CD14-positive monocyte (primary cell): ENCODE results near the gene IFNA16. TPM values are rescaled to one million over a fixed set of nuclear protein-coding genes. Genes with fewer than 3 reads are reported as not detected.
"Not testable (repeated sequence)": the region's sequence is repeated elsewhere in the genome, so short reads cannot be mapped to it uniquely, and the experiment has no call there.

Experiments used
- DNase-seq, 3 donors: peaks; one replicate each; pipeline ENCODE4 v3.0.0-alpha.2; 2011 to 2022
- H2AFZ ChIP-seq: 2 replicates; pipeline ENCODE4 v1.6.0; 2012; ENCODE audit warnings: mild to moderate bottlenecking, low read depth, low read length, inconsistent platforms; ENCODE audit not compliant: insufficient read depth, poor library complexity, severe bottlenecking
- H3K27ac ChIP-seq, 2 donors: 1 replicate in 1 of 2; 2 replicates in 1 of 2; pipeline ENCODE4 v1.5.1; 2012 to 2013; ENCODE audit warnings: low read length in 2 of 2, control low read depth in 1 of 2, inconsistent platforms in 1 of 2, low read depth in 1 of 2, mild to moderate bottlenecking in 1 of 2
- H3K27me3 ChIP-seq, 2 donors: one replicate each; pipeline versions ENCODE4 v1.6.0 to v1.6.1; 2011 to 2013; ENCODE audit warnings: low read length in 2 of 2; ENCODE audit not compliant: control insufficient read depth in 2 of 2, insufficient read depth in 2 of 2
- H3K36me3 ChIP-seq, 2 donors: replicated peaks in 1 of 2; 1 replicate in 1 of 2; 2 replicates in 1 of 2; pipeline versions ENCODE4 v1.5.1 to v1.6.1; 2012 to 2013; ENCODE audit warnings: low read length in 2 of 2, control low read depth in 1 of 2, inconsistent platforms in 1 of 2, mild to moderate bottlenecking in 1 of 2; ENCODE audit not compliant: insufficient read depth in 2 of 2, control insufficient read depth in 1 of 2
- H3K4me1 ChIP-seq, 2 donors: 1 replicate in 1 of 2; 2 replicates in 1 of 2; pipeline versions ENCODE4 v1.5.1 to v1.6.1; 2012 to 2013; ENCODE audit warnings: low read length in 2 of 2, control low read depth in 1 of 2, inconsistent platforms in 1 of 2, mild to moderate bottlenecking in 1 of 2, moderate library complexity in 1 of 2; ENCODE audit not compliant: insufficient read depth in 2 of 2, control insufficient read depth in 1 of 2
- H3K4me2 ChIP-seq: replicated peaks from 2 replicates; pipeline ENCODE3; 2012; ENCODE audit warnings: low read length, moderate library complexity, mild to moderate bottlenecking; ENCODE audit not compliant: poor library complexity, severe bottlenecking; ENCODE audit errors: extremely low read depth
- H3K4me3 ChIP-seq, 3 experiments: fragments of 200-600 bp in 1 of 3; sonication (generic) in 1 of 3; replicated peaks in 1 of 3; 1 replicate in 2 of 3; 2 replicates in 1 of 3; pipeline ENCODE4 v1.5.1; 2011 to 2013; ENCODE audit warnings: low read length in 3 of 3, mild to moderate bottlenecking in 3 of 3, control low read depth in 2 of 3, low read depth in 2 of 3, inconsistent platforms in 1 of 3, moderate library complexity in 1 of 3
- H3K79me2 ChIP-seq: 2 replicates; pipeline ENCODE4 v1.6.0; 2012; ENCODE audit warnings: mild to moderate bottlenecking, control low read depth, inconsistent platforms, low read length, moderate library complexity; ENCODE audit not compliant: insufficient read depth
- H3K9ac ChIP-seq: 2 replicates; pipeline ENCODE4 v1.6.0; 2017; ENCODE audit warnings: low read length, mild to moderate bottlenecking; ENCODE audit not compliant: insufficient read depth, poor library complexity, severe bottlenecking
- H3K9me3 ChIP-seq, 2 donors: replicated peaks in 1 of 2; 1 replicate in 1 of 2; 2 replicates in 1 of 2; pipeline versions ENCODE4 v1.5.1 to v1.6.1; 2012 to 2013; ENCODE audit warnings: low read length in 2 of 2, control low read depth in 1 of 2; ENCODE audit not compliant: control insufficient read depth in 1 of 2, insufficient read depth in 1 of 2
- H4K20me1 ChIP-seq: 2 replicates; pipeline ENCODE4 v1.6.0; 2012; ENCODE audit warnings: mild to moderate bottlenecking, low read length, control low read depth, moderate library complexity; ENCODE audit not compliant: insufficient read depth
- H3K27ac Mint-ChIP-seq, 7 donors: one replicate each; pipeline ENCODE4 v1.8.0; 2020; ENCODE audit warnings: mild to moderate bottlenecking in 7 of 7, mixed read lengths in 7 of 7, moderate library complexity in 6 of 7, inconsistent platforms in 2 of 7
- H3K27me3 Mint-ChIP-seq, 3 donors: one replicate each; pipeline ENCODE4 v1.8.0; 2021 to 2022; ENCODE audit warnings: low read depth in 3 of 3, mild to moderate bottlenecking in 3 of 3, mixed read lengths in 3 of 3, moderate library complexity in 3 of 3, inconsistent platforms in 1 of 3
- H3K36me3 Mint-ChIP-seq, 2 donors: one replicate each; pipeline ENCODE4 v1.8.0; 2020; ENCODE audit warnings: mixed read lengths in 2 of 2, inconsistent platforms in 1 of 2, mild to moderate bottlenecking in 1 of 2
- H3K4me1 Mint-ChIP-seq: one replicate; pipeline ENCODE4 v1.8.0; 2020; ENCODE audit warnings: mild to moderate bottlenecking, mixed read lengths
- H3K4me3 Mint-ChIP-seq, 2 donors: one replicate each; pipeline ENCODE4 v1.8.0; 2020; ENCODE audit warnings: mild to moderate bottlenecking in 2 of 2, mixed read lengths in 2 of 2, moderate library complexity in 1 of 2
- H3K9me3 Mint-ChIP-seq, 7 donors: one replicate each; pipeline ENCODE4 v1.8.0; 2020 to 2022; ENCODE audit warnings: mixed read lengths in 7 of 7, mild to moderate bottlenecking in 6 of 7, moderate library complexity in 6 of 7, inconsistent platforms in 2 of 7
- WGBS: methylation state at CpG from one replicate; pipeline ENCODE4 v1.1.5; 2013; ENCODE audit warnings: missing lambda C conversion rate; ENCODE audit not compliant: insufficient coverage; 5-methylcytosine and 5-hydroxymethylcytosine counted together
- intact Hi-C, 2 donors: fragments of 100-400 bp; cut with micrococcal nuclease; formaldehyde crosslinking; loops; one replicate each; pipeline versions ENCODE4 v1.15.0 to v1.15.1; 2023
- polyA plus RNA-seq, 3 donors: library from polyadenylated mRNA; depleted of rRNA in 1 of 3; unstranded in 2 of 3; stranded (reverse) in 1 of 3; fragments of 300-500 nt in 2 of 3; fragments of >200 nt in 1 of 3; fragmentation: Illumina TruSeq in 2 of 3; gene quantifications; 1 replicate in 2 of 3; 2 replicates in 1 of 3; pipeline ENCODE4 v1.2.3, GENCODE V29; 2012 to 2021
- TF ChIP-seq, protein P1 (sequence below): fragments of 200-600 bp; IDR thresholded peaks from one replicate; pipeline ENCODE4 v1.8.0; 2022; ENCODE audit warnings: antibody characterized with exemption, mild to moderate bottlenecking

The IFNA16 gene
- polyA plus RNA-seq, 3 donors = not detected

DNA sequence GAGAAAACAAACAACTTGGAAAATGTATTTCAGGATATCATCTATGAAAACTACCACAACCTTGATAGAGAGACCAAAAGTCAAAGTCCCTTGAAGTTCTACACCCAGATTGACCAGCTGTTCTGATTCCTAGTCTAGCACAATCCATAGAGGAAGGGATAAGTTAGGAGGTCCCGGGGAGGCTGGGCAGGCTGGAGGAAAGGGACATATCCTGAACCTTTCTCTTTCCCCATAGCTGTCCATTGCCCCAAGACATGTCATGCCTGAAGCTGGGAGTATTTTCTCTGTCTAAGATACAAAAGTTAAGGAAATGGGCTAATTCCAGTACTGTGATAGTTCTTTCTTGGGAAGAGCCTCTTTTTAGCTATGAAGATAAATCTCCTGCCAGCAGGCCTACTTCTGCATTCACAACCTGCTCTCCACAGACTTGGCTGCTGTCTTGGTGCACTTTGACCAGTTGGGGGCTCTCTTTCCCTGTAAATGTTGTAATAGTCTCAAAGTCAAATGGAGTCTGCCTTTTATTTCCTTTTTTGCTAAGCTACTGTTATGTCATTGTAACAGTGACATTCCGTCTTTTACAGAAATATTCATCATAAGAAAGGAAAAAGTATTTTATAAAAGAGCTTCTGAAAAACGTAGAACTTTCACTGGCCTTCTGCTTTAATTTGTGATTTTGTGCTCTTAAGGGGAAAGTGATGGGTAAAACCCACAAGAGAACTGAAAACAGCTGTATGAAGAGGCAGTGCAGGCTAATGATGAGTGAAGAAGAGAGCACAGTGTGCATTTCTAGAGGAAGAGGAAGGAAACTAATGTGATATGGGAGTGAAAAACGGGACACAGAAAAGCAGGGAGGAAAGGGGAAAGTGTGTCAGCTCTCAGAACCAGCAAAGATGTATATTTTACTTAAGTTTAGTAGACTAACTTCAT is 34.0 kb downstream of the IFNA16 start:
- intact Hi-C loops, H3K36me3 ChIP-seq, H3K9me3 ChIP-seq, H3K27me3 ChIP-seq, H3K4me1 ChIP-seq, H3K9ac ChIP-seq, H3K79me2 ChIP-seq, H3K9me3 Mint-ChIP-seq, H3K27ac ChIP-seq, H3K4me3 ChIP-seq, H3K36me3 Mint-ChIP-seq, H4K20me1 ChIP-seq, H3K27me3 Mint-ChIP-seq: not testable (repeated sequence)
- H3K27ac Mint-ChIP-seq = peak overlapping the region in 6 of 7 donors; percentile 19 to 88 (median 56)
- no CpG with 5 or more reads among the region's 4 CpGs for WGBS
- Histone ChIP-seq H2AFZ (peak overlapping the region; percentile 50), H3K4me2 (peak overlapping the region; percentile 11)
- TF ChIP-seq, protein P1, sequence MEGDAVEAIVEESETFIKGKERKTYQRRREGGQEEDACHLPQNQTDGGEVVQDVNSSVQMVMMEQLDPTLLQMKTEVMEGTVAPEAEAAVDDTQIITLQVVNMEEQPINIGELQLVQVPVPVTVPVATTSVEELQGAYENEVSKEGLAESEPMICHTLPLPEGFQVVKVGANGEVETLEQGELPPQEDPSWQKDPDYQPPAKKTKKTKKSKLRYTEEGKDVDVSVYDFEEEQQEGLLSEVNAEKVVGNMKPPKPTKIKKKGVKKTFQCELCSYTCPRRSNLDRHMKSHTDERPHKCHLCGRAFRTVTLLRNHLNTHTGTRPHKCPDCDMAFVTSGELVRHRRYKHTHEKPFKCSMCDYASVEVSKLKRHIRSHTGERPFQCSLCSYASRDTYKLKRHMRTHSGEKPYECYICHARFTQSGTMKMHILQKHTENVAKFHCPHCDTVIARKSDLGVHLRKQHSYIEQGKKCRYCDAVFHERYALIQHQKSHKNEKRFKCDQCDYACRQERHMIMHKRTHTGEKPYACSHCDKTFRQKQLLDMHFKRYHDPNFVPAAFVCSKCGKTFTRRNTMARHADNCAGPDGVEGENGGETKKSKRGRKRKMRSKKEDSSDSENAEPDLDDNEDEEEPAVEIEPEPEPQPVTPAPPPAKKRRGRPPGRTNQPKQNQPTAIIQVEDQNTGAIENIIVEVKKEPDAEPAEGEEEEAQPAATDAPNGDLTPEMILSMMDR = peak; percentile 68
- H3K4me3 Mint-ChIP-seq = peak overlapping the region in 1 of 2 donors; percentile 51
- DNase-seq = peak; percentile 32 to 61 (median 59)
- peaks cover 15% of the 10 kb centered on the region for H3K4me1 Mint-ChIP-seq

- Histone ChIP-seq H3K27me3 (no peaks in the 10 kb centered on the region), H3K79me2 (no peaks in the 10 kb centered on the region), H3K9me3 (no peaks in the 10 kb centered on the region), H3K4me3 (no peak overlapping the region), H4K20me1 (no peaks in the 10 kb centered on the region), H3K27ac (no peak overlapping the region), H2AFZ (no peak overlapping the region), H3K36me3 (no peaks in the 10 kb centered on the region), H3K4me1 (no peaks in the 10 kb centered on the region), H3K4me2 (no peak overlapping the region), H3K9ac (no peak overlapping the region)
- no peak for DNase-seq
- TF ChIP-seq, protein P1 = no peak
- Mint-ChIP-seq H3K36me3 (no peaks in the 10 kb centered on the region), H3K4me1 (peaks cover under 1% of the 10 kb centered on the region), H3K9me3 (no peaks in the 10 kb centered on the region), H3K4me3 (no peak overlapping the region), H3K27me3 (peaks cover 0 to 1% (median 0%) of the 10 kb centered on the region in 3 donors), H3K27ac (no peak overlapping the region)
- intact Hi-C loops = no loop called here
- WGBS = 100% methylated on average over 1 of the region's 2 CpGs
Measured at GRCh38 chr9:21174671-21175070, 42.4 kb downstream of the IFNA16 start.
